Hindlimb muscle (tissue), 1 donor: ENCODE results near the gene MDGA2. TPM values are rescaled to one million over a fixed set of nuclear protein-coding genes. Genes with fewer than 3 reads are reported as not detected.
A peak's percentile ranks its signal among the peaks of the same experiment; 100 is the strongest.
"Not testable (repeated sequence)": the region's sequence is repeated elsewhere in the genome, so short reads cannot be mapped to it uniquely, and the experiment has no call there.

Experiments used
- DNase-seq: peaks from one replicate; pipeline ENCODE4 v3.0.0-alpha.2; 2013
- polyA plus RNA-seq: library from polyadenylated mRNA; unstranded; fragments of 120-200 nt; gene quantifications from one replicate; pipeline ENCODE4 v1.2.1, GENCODE V29; 2013; ENCODE audit not compliant: insufficient read length

Gene MDGA2
- polyA plus RNA-seq, 1 donor, result 0.35 TPM

DNA sequence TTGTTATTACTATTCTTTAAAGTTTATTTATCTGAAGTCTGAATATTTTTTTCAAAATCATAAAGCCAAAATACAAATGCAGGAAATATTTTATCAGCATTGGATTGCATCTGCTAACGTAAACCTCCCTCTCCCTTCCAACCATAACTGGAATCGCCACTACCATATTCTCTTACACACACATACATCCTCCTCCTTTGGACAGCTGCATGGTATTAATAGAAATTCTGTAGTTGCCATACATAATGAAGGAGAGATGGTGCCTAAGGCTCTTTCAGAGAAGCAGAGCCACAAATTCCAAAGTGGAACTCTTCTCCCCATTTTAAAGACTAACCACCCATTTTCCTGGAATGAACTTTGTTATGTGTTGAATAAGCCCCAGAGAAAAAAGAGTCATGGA is 352.7 kb downstream of the MDGA2 start:
- DNase-seq, result no peak

DNA sequence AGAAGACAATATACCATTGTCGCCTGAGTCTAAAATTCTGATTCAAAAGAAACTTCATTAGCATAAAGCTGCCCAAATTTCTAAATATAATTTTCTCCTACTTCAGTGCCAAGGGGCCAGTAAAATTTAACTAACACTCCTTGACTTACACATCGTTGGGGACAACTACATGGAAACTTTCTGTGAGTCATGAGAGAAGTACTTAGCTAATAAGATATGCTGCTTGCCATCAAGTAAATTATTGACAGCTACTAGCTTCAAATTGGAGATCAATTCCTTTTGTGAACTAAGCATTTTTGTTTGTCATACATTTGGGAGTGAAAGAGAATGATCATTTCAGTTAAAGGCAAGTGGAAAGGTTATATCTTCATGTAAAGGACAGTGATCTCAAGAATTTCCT is 373.3 kb downstream of the MDGA2 start:
- no peak for DNase-seq

DNA sequence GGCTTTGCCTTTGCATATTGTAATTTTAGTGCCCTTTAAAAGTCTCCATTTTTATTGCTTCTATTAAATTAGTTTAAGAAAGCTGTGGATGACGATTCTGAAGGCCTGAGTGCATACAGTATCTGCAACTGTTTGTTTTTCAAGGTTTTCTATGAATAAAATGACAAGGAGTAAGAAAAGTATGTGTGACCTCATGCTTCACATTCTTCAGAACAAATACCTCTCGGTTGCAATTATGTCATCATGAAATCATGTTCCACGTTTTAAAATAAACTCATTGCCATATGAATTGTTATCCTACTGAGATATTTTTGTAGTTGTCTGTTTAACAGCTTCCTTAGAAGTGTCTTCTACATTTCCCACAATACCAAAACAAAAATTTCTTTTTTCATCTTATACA is 374.6 kb downstream of the MDGA2 start:
- DNase-seq, result no peak

DNA sequence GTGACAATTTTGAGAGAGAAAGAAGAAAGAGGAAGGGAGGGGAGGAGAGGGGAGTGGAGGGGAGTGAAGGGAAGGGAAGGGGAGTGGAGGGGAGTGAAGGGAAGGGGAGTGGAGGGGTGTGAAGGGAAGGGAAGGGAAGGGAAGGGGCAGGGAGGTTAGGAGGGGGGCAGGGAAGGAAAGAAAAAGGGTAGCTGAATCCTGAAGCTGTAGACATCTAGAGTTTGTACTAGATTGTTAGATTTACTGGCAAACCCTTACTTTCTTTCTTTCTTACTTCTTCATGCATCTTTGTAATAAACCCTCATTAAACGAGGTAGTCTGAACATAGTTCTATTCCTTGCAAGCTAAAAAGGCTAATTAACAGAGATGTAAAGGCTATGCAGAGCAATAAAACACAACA is 378.0 kb downstream of the MDGA2 start:
- no peak for DNase-seq

DNA sequence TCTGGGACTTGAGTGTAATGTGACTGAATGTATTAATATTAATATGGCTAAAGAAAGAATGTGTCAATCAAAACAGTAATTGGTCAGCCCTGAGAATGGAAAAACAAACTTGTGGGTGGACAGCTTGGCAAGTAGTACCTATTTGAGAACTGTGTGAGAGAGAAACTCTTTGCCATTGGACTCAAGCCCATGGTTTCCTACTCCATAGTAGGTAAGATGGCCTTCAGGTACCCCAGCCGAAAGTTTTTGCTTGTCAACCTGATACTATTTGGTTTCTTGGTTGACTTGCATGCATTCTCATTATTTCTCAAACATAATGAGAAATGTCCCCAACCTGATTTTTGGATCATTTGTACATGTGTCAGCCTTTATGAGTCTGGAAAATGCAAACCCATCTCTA is 391.1 kb downstream of the MDGA2 start:
- no peak for DNase-seq

DNA sequence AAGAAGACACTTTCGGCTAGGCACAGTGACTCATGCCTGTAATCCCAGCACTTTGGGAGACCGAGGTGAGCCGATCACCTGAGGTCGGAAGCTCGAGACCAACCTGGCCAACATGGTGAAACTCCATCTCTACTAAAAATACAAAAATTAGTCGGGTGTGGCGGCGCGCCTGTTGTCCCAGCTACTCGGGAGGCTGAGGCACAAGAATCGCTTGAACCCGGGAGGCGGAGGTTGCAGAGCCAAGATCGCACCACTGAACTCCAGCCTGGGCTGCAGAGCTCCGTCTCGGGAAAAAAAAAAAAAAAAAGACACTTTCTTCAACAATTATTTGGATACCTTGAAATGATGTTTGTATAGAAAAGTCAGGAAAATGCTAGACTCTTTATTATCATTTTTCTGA is 393.6 kb downstream of the MDGA2 start:
- not testable (repeated sequence) for DNase-seq

DNA sequence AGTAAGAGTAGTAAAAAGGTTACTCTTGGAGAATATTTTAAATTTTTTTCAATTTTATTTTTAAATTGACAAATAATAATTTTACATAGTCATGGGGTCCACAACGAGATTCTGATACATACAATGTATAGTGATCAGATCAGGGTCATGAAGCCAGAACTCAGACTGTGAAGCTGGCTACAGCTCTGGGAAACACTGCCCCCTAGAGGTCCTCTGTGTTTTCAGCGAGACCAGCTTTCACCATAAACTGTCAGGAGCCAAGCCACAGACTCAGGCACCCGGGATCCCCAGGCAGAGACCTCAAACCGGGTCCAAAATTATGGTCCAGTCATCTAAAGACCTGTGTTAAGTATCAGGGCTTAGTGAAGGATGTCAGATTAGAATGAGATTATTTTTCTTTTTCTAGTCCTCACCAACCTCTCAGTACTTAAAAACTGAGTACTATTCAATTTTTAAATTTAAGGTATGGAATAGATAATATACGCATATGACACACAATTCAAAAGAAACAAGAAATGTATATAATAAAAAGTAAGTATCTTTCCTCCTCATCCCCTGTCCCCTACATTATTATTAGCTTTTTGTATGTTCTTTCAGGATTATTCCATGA is 397.1 kb downstream of the MDGA2 start:
- DNase-seq, result peak; percentile 21

DNA sequence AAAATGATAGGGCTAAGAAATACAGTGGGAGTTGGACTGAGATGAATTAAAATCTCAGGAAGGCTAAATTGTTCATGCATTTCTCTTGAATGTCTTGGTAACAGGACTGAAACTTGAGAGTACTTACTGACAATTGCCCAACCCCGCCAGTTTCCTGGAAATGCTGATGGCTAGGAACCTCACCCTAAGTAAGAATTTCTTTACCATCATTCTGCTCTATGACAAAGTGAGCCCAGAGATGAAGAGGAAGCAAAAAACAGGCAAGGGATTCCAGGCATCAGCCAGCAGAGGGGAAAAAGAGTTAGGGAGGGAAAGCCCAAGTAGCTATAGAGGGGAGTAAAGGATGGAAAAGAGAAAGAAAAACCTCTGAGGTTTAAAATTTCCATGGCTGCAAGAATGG is 397.7 kb downstream of the MDGA2 start:
- no peak for DNase-seq

DNA sequence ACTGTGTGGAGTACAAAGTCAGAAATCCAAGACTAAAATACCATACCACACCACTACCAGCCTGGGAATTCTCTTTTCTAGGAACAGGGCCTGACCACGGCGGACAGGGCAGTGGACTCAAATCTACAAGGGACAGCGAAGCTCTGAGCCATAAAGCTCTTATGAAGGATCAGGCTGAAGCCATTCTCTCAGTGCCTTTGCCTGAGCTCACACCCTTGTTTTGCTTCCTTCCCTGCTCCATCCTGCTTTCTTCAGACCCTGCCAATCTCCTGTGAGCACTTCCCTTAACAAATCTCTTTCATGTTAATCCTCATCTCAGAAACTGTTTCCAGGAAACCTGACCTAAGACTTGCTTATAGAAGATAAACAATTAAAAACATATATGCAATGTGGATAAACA is 398.5 kb downstream of the MDGA2 start:
- no peak for DNase-seq

DNA sequence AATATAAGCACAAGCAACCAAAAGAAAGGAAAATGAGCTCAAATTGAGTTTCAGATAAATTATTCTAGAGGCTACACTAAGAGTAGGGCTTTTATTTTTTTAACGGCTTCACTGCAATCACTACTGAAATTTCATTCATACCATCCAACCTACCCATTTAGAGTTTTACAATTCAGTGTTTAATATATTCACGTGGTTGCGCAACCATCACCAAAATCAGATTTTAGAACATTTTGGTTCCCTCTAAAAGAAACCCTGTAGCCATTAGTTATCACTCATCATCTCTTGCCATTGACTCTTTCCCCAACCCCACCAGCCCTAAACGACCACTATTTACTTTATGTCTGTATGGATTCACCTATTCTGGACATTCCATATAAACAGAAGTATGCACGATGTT is 401.5 kb downstream of the MDGA2 start:
- DNase-seq, result no peak

DNA sequence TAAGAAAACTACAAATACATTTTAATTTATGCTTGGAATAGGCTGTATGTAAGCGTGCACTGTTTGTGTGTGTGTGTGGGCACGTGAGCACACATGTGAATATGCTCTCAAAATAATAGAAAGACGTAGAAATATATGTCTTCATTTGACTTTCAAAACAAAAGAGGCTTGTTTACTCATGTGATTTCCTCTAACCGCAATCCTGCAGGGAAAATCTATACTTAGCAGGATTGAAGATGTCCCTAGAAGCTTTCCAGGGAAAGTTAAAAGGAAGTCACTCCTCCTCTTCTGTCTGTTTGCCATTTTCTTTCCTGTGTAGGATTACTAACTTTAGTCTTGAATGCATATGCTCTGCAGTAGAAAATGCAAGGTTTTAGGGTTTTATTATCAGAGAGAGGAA is 404.7 kb downstream of the MDGA2 start:
- DNase-seq, result peak; percentile 28

DNA sequence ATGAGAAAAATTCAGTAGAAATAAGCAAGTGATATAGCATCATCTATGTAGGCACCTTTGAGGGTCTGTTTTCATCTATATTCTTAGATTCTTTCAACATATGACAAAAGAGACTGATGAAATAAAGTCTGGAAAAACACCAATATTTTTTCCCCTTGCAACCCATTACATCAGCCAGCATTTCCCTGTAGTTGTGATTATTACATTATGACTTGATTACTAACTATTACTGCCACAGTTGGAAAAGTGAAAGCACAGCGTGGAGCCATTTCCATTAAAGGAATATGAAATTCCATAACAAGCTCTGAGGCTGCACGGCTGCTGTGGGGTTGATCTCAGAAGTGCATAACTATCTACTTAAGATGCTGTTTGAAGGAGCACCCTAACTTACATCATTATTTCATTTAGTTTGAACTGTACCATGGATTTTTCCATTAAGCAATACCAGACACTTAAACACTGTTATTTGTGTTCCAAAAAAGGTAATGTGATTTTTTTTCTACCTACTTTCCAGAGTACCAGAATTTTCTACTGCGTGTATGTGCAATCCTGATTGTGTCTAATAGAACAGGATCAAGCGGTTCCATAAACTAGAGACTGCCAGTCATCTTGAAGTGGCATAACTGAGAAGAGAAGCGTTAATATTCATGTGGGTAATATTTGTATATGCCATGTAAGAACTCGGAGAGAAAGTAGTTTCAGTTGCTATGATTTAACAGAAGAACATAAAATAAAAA is 405.5 kb downstream of the MDGA2 start:
- no peak for DNase-seq

DNA sequence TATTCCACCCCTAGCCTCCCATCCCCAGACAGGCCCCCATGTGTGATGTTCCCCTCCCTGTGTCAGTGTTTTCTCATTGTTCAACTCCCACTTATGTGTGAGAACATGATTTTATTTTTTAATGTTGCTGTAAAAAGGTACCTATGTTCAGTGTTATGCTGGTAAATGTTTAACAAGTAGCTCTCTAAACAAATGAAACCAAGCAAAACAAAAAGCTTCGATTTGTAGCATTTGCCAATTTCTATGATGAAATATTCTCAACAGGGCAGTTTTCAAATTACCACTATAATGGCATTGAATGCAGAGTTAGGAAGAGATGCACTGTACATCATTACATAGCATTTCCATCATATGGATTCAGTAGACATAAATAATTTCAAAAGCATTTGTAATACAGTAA is 410.6 kb downstream of the MDGA2 start:
- no peak for DNase-seq

DNA sequence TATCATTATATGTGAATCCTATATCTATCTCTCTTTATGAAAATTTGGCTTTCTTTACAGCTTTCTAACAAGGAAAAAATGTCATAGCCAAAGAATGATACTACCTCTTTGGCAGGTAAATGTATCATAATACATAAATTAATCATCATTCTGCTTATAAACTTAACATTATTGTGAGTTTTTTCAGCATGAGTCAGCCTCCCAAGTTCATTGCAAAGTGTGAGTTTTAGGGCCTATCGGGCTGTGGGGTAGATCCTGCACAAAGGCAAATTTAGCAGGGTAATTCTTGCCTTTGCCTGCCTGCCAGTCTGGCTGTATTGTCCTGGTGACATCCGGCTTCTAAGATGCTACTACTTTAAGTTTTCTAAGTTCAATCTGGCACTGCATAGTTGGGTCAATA is 412.6 kb downstream of the MDGA2 start:
- DNase-seq, result no peak

DNA sequence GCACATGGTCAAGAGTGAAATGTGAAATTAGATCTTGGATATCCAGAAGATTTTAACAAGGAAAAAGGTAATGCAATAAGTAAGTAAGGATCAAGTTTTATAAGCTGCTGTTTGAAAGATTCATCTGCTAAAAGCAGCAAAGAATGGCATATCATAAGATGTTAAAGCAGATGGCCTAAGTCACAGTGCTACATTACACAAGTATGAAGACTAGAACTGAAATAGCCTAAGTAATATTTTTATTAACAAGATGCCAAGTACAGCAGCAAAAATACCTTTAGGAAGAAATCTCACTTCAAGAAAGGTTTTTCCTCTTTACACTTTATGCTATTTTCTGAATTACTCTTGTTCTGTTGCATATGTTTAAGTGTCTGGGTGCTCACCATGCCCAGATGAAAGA is 414.1 kb downstream of the MDGA2 start:
- DNase-seq, result no peak

DNA sequence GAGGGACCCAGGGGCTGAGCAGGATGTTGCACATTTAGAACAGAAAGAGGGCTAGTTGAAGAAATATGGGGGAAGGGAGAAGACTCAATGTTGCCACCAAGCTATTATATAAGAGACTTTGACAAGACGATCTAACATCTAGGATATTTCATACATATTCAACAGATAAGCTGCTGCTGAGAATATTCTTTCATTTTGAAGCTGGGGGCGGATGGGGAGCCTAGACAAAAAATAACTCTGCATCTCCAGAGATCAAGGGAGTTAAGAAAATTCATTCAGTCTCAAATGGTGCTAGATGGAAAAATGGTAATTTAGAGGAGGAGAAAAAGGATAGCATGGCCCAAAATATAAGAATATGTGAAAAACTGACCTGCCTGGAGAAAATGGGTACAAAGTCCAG is 415.6 kb downstream of the MDGA2 start:
- DNase-seq, result no peak

DNA sequence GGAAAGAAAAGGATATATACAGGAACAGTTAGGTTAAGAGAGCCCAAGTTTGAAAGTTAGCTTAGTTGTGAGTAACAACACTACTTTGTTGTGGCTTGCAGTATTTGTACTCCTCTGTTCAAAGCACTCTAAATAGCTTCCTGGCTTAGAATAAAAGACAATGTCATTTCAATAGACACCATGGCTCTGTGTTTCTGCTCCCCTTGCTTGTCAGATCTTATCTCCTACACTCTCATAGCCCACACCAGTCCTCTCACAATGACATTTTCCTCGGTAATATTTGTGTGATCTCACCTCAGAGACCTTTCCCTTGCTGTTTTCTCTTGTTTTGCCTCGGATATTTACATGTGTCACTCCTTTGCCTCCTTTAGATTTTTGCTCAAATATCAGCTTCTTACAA is 418.4 kb downstream of the MDGA2 start:
- DNase-seq, result no peak

DNA sequence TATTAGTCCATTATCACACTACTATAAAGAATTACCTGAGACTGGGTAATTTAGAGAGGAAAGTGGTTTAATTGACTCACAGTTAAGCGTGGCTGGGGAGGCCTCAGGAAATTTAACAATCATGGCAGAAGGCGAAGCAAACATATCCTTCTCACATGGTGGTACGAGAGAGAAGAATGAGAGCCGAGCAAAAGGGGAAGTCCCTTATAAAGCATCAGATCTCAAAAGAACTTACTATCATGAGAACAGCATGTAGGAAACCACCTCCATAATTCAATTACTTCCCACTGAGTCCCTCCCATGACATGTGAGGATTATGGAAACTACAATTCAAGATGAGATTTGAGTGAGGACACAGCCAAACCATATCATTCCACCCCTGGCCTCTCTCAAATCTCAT is 422.6 kb downstream of the MDGA2 start:
- no peak for DNase-seq

DNA sequence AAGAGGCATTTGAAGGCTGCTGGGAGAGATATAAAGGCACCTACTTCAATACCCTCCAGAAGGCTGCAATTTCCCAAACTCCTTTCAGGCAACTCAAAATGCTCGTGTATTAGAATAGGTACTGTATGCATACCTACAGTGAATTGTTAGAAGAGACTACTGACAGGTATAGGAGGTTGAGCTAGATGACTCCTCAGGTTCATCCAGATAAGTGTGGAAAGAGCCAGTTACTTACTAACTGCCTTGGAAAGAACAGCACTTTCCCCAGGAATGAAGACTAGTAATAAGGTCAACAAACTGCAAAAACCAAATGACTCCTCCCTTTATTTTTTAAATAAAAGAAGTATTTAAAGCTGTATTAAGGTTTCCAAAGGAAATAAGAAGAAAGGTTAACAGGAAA is 429.0 kb downstream of the MDGA2 start:
- no peak for DNase-seq

DNA sequence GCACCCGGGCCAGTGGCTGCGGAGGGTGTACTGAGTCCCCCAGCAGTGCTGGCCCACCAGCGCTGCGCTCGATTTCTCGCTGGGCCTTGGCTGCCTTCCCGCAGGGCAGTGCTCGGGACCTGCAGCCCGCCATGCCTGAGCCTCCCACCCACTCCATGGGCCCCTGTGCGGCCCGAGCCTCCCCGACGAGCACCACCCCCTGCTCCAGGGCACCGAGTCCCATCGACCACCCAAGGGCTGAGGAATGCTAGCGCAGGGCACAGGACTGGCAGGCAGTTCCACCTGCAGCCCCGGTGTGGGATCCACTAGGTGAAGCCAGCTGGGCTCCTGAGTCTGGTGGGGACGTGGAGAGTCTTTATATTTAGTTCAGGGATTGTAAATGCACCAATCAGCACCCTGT is 432.8 kb downstream of the MDGA2 start:
- DNase-seq, result not testable (repeated sequence)

DNA sequence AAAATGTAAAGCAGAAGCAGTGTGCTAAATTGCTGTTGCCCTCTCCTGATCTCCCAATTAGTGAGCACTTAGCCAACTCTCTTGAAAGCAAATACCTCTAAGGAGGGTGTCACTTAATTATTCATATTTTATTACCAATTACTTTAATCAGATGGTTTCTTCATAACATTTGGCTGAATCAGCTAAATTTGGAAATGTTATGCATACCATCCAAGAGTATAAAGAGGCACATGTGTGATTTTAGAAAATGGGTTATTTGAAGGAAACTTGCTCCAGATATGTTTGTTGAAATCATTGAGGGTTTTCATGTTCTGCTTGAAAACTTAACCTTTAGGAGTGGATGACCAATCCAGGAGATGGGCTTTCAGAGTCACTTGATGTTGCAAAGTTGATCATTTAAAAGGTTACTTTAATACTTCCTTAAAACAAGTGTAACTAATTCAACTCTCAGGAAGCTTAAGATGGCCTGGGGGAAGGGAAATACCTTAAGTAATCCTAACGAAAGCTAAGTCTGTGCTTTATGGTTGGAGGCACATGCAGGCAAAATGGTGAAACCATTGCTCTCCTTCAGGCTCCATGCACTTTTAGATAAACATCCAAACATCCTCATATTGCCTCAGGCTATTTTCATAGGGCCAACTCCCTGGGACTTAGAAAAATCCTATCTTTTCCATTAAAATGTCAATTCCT is 434.5 kb downstream of the MDGA2 start:
- DNase-seq, result no peak

DNA sequence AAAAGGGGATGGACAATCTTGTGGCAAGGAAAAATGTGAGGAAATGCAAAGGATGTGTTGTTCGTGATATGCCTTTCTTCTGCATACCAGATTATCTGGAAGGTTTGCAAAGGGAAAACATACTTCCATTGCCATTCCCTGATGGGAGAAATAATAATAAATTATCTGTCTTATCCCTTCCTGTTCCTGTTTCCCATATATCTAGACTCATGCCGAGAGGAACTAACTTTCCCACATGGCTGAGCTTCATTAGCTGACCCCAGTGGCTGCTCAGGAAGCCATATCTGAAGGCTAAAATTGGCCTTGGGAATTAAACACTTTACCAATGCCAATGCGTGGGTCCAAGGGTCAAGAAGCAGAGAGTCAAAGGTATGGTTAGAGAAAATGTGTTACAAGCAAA is 439.8 kb downstream of the MDGA2 start:
- no peak for DNase-seq

DNA sequence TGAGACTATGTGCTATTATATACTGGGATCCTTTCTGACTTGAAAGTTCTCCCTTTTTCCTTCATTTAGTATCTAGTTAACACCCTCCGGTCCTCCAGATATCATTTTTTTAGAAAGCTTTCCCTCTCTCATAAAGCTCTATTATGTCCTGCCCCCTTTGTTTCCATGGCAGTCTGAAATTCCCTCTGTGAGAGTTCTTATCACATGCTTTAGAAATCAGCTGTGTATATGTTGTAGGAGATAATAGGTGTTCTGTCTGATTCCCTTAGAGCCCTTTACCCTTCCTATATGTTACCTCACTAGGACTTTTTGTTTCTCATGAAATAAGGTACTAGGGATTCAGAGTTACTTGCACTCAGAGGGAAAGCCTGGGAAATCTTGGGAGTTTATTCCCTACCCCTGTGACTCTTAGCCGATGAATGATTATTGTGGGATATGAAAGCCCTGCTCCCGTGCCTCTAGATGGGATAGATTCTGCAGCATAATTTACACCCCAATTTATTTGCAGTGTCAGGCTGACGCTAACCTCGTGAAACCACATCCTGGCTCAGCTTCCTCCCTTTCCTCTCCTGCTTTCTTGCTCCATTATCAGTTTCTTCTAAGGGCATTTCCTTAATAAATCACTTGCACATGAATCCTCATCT is 448.4 kb downstream of the MDGA2 start:
- no peak for DNase-seq

DNA sequence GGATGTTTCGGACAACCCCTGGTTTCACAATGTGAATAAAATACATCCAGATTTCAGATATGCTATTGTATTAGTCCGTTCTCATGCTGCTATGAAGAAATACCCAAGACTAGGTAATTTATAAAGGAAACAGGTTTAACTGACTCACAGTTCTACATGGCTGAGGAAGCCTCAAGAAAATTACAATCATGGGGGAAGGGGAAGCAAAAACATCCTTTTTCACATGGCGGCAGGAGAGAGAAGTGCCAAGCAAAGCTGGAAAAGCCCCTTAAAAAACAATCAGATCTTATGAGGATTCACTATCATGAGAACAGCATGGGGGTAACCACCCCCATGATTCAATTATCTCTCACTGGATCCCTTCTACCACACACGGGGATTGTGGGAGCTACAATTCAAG is 451.7 kb downstream of the MDGA2 start:
- DNase-seq, result no peak
